HepG2 (cell line): ENCODE measurements around the gene EXOC3.

Experiments
- DDIT3 ChIP-seq: sonication (generic); formaldehyde crosslinking; IDR thresholded peaks from 2 replicates; pipeline ENCODE4 v1.4.0; 2020; ENCODE audit warnings: mild to moderate bottlenecking, missing genetic modification reagents
- FOXC1 ChIP-seq: sonication (generic); formaldehyde crosslinking; IDR thresholded peaks from 2 replicates; pipeline ENCODE4 v1.8.0; 2022; ENCODE audit warnings: mild to moderate bottlenecking, missing genetic modification reagents, borderline replicate concordance
- IRF2 ChIP-seq: IDR thresholded peaks from 2 replicates; pipeline ENCODE4 v1.6.1; 2018; ENCODE audit warnings: missing genetic modification reagents, missing compliant biosample characterization
- PHF8 ChIP-seq: sonication (generic); formaldehyde crosslinking; IDR thresholded peaks from 2 replicates; pipeline ENCODE4 v1.5.0; 2020; ENCODE audit warnings: missing genetic modification reagents
- POLR2A ChIP-seq, 2 experiments: IDR thresholded peaks; 2 replicates each; pipeline ENCODE4 v1.6.1; 2011; ENCODE audit warnings: low read depth in 2 of 2, low read length in 2 of 2, mild to moderate bottlenecking in 1 of 2, moderate library complexity in 1 of 2; ENCODE audit not compliant: insufficient read depth in 1 of 2
- POLR2AphosphoS5 ChIP-seq: IDR thresholded peaks from 2 replicates; pipeline ENCODE4 v1.6.1; 2012; ENCODE audit warnings: low read depth, low read length
- ZNF207 ChIP-seq: fragments of 450-650 bp; IDR thresholded peaks from 2 replicates; pipeline ENCODE4 v1.6.1; 2016; ENCODE audit warnings: antibody characterized with exemption, borderline replicate concordance
- ZNF780A ChIP-seq: sonication (generic); formaldehyde crosslinking; IDR thresholded peaks from 2 replicates; pipeline ENCODE4 v1.8.0; 2022; ENCODE audit warnings: mild to moderate bottlenecking, missing genetic modification reagents, moderate library complexity
- TF ChIP-seq, protein P1 (sequence below): sonication (generic); formaldehyde crosslinking; IDR thresholded peaks from 2 replicates; pipeline ENCODE4 v1.4.0; 2020; ENCODE audit warnings: missing genetic modification reagents
- TF ChIP-seq, protein P2 (sequence below): sonication (generic); formaldehyde crosslinking; IDR thresholded peaks from 2 replicates; pipeline ENCODE4 v1.4.0; 2020; ENCODE audit warnings: missing genetic modification reagents, mild to moderate bottlenecking, borderline replicate concordance
- TF ChIP-seq, protein P3 (sequence below): sonication (generic); formaldehyde crosslinking; IDR thresholded peaks from 2 replicates; pipeline ENCODE4 v1.5.0; 2020; ENCODE audit warnings: mild to moderate bottlenecking, missing genetic modification reagents, moderate library complexity

DNA sequence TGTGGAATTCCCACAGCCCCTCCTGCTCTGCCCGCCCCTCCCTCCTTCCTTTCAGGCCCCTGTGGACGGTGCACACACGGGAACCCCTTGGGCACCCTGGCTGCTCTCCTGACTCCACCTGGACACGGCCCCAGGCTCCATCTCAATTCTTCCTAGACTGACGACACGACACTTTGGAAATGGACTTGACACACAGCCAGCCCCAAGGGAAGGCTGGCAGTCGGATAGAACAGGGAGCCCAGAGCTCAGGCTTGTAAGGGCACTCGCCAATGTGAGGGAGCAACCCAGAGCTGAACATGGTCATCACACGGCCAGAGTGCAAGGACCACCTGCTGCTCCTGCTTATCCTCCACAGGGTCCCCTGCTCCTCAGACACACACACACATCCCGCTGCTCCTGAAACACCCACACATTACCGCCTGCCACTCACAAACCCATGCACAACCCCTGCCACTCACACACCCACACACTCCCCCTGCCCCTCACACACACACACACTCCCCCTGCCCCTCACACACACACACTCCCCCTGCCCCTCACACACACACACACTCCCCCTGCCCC is 72.4 kb downstream of the EXOC3 start:
- TF ChIP-seq ZNF207 (no peak), IRF2 (CRISPR knock-in tag) (no peak), FOXC1 (CRISPR knock-in tag) (no peak), PHF8 (CRISPR knock-in tag) (no peak), DDIT3 (no peak), POLR2A (IDR thresholded peaks at IDR 0.05; ENCODE audit: insufficient read depth in 1 of 2, low read depth in 2 of 2, low read length in 2 of 2) (no peak), POLR2AphosphoS5 (no peak), ZNF780A (no peak)
- TF ChIP-seq, protein P1, sequence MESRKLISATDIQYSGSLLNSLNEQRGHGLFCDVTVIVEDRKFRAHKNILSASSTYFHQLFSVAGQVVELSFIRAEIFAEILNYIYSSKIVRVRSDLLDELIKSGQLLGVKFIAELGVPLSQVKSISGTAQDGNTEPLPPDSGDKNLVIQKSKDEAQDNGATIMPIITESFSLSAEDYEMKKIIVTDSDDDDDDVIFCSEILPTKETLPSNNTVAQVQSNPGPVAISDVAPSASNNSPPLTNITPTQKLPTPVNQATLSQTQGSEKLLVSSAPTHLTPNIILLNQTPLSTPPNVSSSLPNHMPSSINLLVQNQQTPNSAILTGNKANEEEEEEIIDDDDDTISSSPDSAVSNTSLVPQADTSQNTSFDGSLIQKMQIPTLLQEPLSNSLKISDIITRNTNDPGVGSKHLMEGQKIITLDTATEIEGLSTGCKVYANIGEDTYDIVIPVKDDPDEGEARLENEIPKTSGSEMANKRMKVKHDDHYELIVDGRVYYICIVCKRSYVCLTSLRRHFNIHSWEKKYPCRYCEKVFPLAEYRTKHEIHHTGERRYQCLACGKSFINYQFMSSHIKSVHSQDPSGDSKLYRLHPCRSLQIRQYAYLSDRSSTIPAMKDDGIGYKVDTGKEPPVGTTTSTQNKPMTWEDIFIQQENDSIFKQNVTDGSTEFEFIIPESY (CRISPR knock-in tag) = no peak
- TF ChIP-seq, protein P2, sequence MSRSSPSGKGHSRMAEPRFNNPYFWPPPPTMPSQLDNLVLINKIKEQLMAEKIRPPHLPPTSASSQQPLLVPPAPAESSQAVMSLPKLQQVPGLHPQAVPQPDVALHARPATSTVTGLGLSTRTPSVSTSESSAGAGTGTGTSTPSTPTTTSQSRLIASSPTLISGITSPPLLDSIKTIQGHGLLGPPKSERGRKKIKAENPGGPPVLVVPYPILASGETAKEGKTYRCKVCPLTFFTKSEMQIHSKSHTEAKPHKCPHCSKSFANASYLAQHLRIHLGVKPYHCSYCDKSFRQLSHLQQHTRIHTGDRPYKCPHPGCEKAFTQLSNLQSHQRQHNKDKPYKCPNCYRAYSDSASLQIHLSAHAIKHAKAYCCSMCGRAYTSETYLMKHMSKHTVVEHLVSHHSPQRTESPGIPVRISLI = no peak
- TF ChIP-seq, protein P3, sequence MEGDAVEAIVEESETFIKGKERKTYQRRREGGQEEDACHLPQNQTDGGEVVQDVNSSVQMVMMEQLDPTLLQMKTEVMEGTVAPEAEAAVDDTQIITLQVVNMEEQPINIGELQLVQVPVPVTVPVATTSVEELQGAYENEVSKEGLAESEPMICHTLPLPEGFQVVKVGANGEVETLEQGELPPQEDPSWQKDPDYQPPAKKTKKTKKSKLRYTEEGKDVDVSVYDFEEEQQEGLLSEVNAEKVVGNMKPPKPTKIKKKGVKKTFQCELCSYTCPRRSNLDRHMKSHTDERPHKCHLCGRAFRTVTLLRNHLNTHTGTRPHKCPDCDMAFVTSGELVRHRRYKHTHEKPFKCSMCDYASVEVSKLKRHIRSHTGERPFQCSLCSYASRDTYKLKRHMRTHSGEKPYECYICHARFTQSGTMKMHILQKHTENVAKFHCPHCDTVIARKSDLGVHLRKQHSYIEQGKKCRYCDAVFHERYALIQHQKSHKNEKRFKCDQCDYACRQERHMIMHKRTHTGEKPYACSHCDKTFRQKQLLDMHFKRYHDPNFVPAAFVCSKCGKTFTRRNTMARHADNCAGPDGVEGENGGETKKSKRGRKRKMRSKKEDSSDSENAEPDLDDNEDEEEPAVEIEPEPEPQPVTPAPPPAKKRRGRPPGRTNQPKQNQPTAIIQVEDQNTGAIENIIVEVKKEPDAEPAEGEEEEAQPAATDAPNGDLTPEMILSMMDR (CRISPR knock-in tag) = no peak
